ENCODE data around the gene RHOH. TPM values are rescaled to one million over a fixed set of nuclear protein-coding genes. Genes with fewer than 3 reads are reported as not detected.

The RHOH gene
- total RNA-seq, 1 donor from 2014 or later = 158 TPM

- intact Hi-C loops (cut with micrococcal nuclease) = loop anchor here (10.0 kb wide), 1 partner anchor 613 kb away; no protein-coding TSS in a partner anchor
Measured at GRCh38 chr4:40231316-40231863, 34.6 kb downstream of the RHOH start.

- intact Hi-C loops (cut with micrococcal nuclease) = loop anchor here (10.0 kb wide), 1 partner anchor 612 kb away; no protein-coding TSS in a partner anchor
Measured at GRCh38 chr4:40232610-40233009, 35.8 kb downstream of the RHOH start.

- intact Hi-C loops (cut with micrococcal nuclease) = loop anchor here (10.0 kb wide), 1 partner anchor 612 kb away; no protein-coding TSS in a partner anchor
Measured at GRCh38 chr4:40233227-40233626, 36.4 kb downstream of the RHOH start.

DNA sequence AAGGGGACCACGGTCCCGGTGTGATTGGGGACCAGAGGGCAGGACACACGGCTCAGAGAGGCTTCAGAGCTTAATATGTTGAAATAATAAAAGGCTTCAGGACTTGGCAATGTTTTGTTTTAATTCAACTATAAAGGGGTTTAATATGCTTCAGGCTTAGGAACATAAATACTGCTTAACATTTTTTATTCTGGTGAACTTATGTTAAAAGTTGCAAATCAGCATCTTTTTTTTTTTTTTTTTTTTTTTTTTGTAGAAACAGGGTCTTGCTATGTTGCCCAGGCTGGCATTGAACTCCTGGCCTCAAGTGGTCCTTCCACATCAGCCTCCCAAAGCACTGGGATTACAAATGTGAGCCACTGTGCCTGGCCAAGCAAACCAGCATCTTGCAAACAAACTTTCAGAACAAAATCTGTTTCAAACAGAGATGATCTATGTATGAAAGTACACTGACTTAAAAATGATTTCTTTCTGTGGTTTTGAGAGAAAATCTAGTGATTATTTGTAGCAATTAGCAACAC, 37.7 kb downstream of the RHOH start:
- intact Hi-C loops (cut with micrococcal nuclease) = loop anchor here (10.0 kb wide), 1 partner anchor 610 kb away; no protein-coding TSS in a partner anchor

DNA sequence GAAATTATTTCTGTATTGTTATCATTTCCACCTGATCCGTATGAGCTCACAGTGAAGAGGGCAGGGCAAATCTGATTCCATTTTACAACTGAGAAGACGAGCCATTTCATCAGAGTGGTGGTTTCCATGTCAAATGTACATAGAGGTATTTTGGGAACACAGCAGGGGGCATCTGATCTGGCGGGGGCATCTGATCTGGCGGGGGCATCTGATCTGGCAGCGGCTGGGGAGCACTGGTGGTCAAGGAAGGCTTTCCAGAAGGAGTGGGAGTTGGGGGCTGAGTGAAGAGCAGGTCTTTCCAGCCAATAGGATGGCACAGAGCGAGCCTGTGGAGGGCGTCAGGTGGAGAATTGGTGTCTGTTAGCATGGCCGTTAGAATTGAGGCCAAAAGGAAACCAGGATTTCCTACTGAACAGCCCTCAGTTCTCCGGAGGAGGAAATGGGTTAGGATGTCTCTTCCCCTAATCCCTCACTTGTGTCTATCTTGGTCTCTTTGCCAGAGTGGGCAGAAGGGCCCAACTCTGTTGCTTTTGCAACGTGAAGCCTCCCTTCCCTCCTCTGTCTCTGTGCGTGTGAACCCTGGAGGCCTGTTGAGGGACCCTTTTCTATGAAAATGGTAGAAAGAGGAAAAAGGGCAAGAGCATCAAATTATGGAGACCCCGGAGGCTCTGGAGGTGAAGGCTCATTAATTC, 41.3 kb downstream of the RHOH start:
- intact Hi-C loops (cut with micrococcal nuclease) = loop anchor here (1.0 to 10.0 kb wide), 3 partner anchors 8 to 607 kb away; no protein-coding TSS in a partner anchor

DNA sequence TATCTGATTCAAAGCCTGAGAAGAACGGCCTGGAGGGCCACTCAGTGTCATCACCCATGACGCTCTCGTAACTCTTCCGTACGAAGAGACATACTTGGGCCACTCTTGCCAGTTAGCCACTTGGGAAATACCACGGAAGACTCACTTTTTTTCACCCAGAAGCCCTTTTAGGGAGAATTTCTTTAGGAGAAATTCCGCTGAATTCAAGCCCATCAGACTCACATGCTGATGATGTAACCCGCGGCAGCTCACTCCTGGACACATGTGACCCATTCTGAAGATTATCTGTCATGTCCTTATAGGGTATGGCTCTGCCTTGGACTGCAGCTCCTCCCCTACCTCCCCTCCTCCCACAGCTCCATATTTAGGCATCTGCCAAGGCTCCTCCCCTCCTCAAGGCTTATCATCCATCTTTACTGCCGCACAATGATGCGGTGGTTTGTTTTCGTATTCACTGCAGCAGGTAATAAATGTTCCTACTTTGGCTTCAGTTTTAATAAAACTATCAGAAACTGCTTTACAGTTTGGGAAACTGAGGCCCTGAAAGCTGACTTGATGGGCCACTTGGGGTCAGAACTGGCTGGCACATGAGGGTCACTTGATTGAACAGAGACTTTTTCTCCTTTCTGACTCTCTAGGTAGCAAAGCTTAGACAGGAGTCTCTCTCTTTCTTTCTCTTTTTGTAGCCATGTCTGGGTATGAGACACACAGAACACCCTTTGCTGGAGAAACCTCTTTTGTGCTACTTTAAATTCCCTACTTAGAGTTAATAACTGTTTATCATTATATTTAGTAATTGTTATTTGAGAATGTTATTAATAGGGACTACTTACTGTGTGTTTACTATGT, 42.1 kb downstream of the RHOH start:
- intact Hi-C loops (cut with micrococcal nuclease) = loop anchor here (1.0 to 10.0 kb wide), 6 partner anchors 8 to 606 kb away; no protein-coding TSS in a partner anchor

- intact Hi-C loops (cut with micrococcal nuclease) = no loop called here
Measured at GRCh38 chr4:40240040-40240653, 43.3 kb downstream of the RHOH start.

DNA sequence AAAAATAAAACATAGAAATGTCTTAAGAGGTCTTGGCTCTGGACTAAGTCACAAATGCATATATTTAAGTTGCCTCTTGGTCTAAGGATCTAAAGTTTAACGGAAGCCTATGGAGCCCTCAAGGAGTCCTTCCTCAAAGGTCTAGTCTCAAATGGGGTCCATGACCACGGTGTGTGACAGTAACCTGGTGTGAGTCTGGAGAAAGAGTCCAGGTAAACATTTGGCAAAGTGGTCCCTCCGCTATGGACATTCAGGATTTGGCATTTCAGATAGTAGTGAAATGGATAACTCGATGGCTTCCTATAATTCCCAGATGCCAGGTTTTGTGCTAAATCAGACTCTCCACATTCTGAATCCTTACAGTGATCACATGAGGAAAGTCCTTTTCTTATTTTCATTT, 44.2 kb downstream of the RHOH start:
- intact Hi-C loops (cut with micrococcal nuclease) = no loop called here

GRCh38 chr4:40241941-40242340, 45.1 kb downstream of the RHOH start:
- intact Hi-C loops (cut with micrococcal nuclease) = loop anchor here (1.0 kb wide), 2 partner anchors 12 to 36 kb away; no protein-coding TSS in a partner anchor

GRCh38 chr4:40243386-40243948, 46.6 kb downstream of the RHOH start:
- intact Hi-C loops (cut with micrococcal nuclease) = no loop called here

DNA sequence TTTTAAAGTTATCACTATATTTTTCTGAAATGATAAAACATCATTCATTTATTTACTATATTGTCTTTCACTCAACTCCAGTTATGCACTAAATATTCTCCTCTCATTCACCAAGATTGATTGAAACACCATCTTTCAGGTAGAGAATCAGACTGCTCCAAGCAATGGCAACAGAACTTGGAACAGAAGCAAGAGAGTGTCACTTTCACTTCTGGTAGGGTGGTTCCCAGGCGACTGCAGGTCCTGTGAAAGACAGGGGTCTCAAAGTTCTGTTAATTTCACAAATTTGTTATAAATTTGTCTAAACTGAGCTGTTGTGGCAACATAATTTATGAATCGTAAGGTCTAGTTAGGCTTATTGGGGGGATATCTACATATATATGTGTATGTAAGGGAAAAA, 47.8 kb downstream of the RHOH start:
- intact Hi-C loops (cut with micrococcal nuclease) = no loop called here

DNA sequence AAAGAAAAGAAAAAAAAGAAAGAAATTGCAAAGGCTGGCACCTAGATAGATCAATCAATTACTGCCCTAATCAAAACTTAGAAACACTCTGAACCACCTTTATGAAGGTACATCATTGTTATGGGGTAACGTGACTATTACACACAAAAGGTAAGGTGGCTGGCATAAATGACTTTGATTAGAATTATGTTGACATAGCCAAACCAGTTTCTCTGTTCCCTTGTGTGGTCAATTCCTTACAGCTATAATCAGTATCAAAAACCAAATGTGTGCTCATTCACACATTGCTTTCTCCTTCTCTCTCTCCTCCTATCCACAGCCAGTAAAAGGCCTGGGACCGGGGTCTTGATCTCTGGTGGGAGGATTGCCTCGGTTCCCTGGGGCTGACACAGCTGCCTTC, 48.7 kb downstream of the RHOH start:
- intact Hi-C loops (cut with micrococcal nuclease) = no loop called here

- intact Hi-C loops (cut with micrococcal nuclease) = loop anchor here (1.0 to 2.0 kb wide), 4 partner anchors 9 to 95 kb away; no protein-coding TSS in a partner anchor
Measured at GRCh38 chr4:40246011-40246900, 49.4 kb downstream of the RHOH start.

- intact Hi-C loops (cut with micrococcal nuclease) = loop anchor here (1.0 to 2.0 kb wide), 5 partner anchors 8 to 96 kb away; no protein-coding TSS in a partner anchor
Measured at GRCh38 chr4:40246938-40247337, 50.1 kb downstream of the RHOH start.

DNA sequence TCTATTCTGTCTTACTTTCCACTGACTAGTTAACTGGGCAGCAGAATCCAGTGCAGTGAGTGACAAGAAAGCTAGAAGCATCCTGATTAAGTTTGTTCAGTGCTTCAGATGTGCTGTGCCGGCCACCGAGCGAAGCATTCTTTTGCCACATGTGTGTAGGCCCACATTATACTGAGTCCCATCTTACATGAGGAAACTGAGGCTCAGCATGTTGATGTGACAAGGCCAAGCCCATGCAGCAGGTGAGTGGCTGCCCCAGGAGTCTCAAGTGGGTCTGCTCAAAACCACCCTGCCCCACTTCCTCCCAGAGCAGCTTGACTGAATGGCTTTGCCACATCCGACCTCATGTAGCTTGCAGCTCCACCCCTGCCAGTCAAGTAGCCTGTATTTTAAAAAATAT, 50.5 kb downstream of the RHOH start:
- intact Hi-C loops (cut with micrococcal nuclease) = loop anchor here (1.0 to 2.0 kb wide), 4 partner anchors 8 to 97 kb away; no protein-coding TSS in a partner anchor

DNA sequence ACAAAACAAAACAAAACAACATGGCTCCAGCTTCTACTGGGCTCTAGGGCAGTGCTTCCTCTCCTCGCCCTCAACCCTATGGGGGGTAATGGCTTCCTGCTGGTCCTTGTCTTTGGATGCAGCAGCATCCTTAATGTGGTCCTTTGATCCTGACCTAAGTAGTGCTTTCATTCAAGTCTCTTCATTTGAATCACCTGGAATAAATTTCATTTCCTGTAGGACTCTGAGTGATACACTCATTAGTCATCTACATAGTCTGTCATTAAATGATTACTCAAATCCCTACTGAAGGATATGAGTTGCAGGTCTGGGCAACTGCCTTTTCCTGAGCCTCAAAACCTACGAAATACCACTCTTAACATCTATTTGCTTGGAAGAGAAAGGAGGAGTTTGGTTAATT, 54.5 kb downstream of the RHOH start:
- intact Hi-C loops (cut with micrococcal nuclease) = loop anchor here (5.0 kb wide), 1 partner anchor 724 kb away; the partner anchor contains the start of gene UGDH

GRCh38 chr4:40253906-40254305, 57.1 kb downstream of the RHOH start:
- intact Hi-C loops (cut with micrococcal nuclease) = loop anchor here (2.0 to 5.0 kb wide), 2 partner anchors 27 to 727 kb away; partner anchors contain the start of gene UGDH

DNA sequence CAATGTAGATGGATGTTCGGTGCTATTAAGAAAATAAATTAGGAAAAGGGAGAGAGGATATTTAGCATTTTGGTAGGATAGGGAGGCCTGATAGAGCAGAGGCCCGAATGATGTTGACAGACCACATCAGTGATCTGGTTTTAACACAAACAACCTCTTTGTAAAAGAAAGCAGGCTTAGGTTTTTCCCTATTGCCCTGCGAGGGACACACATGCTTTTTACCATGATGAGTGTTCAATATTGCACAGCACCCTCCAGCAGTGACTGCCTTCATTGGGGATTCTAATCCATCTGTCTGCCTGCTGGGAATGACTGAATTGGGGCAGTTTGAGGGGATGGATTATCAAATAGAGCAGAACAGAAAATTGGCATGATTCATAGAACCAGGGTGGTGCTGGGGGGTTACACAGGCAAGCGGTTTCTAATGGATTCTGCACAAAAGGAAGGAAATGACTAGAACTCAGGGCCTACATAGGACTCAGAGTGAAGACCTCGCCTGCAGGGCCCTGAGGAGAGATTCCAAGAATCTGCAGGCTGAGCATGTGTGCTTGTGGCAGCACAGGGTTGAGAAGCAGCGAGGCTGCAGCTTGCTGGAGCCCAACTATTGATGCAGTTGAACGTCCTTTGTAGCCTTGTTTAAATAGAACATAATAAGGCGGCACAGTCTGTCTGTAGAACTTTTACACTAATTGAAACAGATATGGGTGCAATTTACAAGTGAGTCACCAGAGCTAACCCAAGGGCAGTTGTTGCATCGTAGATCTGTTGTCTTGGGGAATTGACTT, 58.0 kb downstream of the RHOH start:
- intact Hi-C loops (cut with micrococcal nuclease) = loop anchor here (1.0 to 5.0 kb wide), 4 partner anchors 8 to 727 kb away; partner anchors contain the start of gene UGDH

All from T-helper 1 cell treated with Interleukin-12 subunit alpha and Interleukin-12 subunit beta and Interleukin-4 antibody, amounts not matched to agents 30 ng/mL and 1 ng/mL, for 36 hours (primary cell).